ENCODE data around the gene CORO1A.

CORO1A gene

GRCh38 chr16:30184096-30184890 is 891 bp downstream of the CORO1A start:
- no peak for TF ChIP-seq EZH2phosphoT487 (IDR thresholded peaks at IDR 0.05; ENCODE audit: low read depth)
- no peak for TF ChIP-seq CTCF (IDR thresholded peaks at IDR 0.05; ENCODE audit: low read depth, low read length)
- Histone ChIP-seq H3K4me3 (ENCODE audit: low read length) (peak overlapping the region; percentile 94), H3K79me2 (ENCODE audit: low read length) (peaks cover 57% of the 10 kb centered on the region), H3K9ac (ENCODE audit: low read length) (peak overlapping the region; percentile 100), H3K9me3 (ENCODE audit: insufficient read depth, low read length) (no peaks in the 10 kb centered on the region), H3K27ac (ENCODE audit: low read length) (peak overlapping the region; percentile 96), H3K27me3 (ENCODE audit: low read depth, low read length) (no peaks in the 10 kb centered on the region), H4K20me1 (ENCODE audit: insufficient read depth, low read length) (peaks cover 5% of the 10 kb centered on the region), H2AFZ (ENCODE audit: low read depth, low read length) (no peak overlapping the region), H3K4me1 (ENCODE audit: low read length) (peaks cover 46% of the 10 kb centered on the region), H3K36me3 (replicated peaks; ENCODE audit: low read depth, low read length) (peaks cover 41% of the 10 kb centered on the region), H3K4me2 (ENCODE audit: low read length) (peak overlapping the region; percentile 100)

GRCh38 chr16:30184891-30185682 is 1.7 kb downstream of the CORO1A start:
- TF ChIP-seq EZH2phosphoT487 (IDR thresholded peaks at IDR 0.05; ENCODE audit: low read depth) (no peak), CTCF (IDR thresholded peaks at IDR 0.05; ENCODE audit: low read depth, low read length) (no peak)
- H3K4me2 ChIP-seq (ENCODE audit: low read length), result peak overlapping the region; percentile 100
- peak overlapping the region; percentile 100 for H3K9ac ChIP-seq (ENCODE audit: low read length)
- peaks cover 5% of the 10 kb centered on the region for H4K20me1 ChIP-seq (ENCODE audit: insufficient read depth, low read length)
- H3K9me3 ChIP-seq (ENCODE audit: insufficient read depth, low read length), result no peaks in the 10 kb centered on the region
- H3K27me3 ChIP-seq (ENCODE audit: low read depth, low read length), result no peaks in the 10 kb centered on the region
- peak overlapping the region; percentile 94 for H3K4me3 ChIP-seq (ENCODE audit: low read length)
- no peak overlapping the region for H2AFZ ChIP-seq (ENCODE audit: low read depth, low read length)
- peaks cover 46% of the 10 kb centered on the region for H3K4me1 ChIP-seq (ENCODE audit: low read length)
- peaks cover 41% of the 10 kb centered on the region for H3K36me3 ChIP-seq (replicated peaks; ENCODE audit: low read depth, low read length)
- peak overlapping the region; percentile 96 for H3K27ac ChIP-seq (ENCODE audit: low read length)
- H3K79me2 ChIP-seq (ENCODE audit: low read length), result peaks cover 57% of the 10 kb centered on the region

GRCh38 chr16:30185683-30186421 is 2.5 kb downstream of the CORO1A start:
- H3K36me3 ChIP-seq (replicated peaks; ENCODE audit: low read depth, low read length), result peaks cover 41% of the 10 kb centered on the region
- peak overlapping the region; percentile 94 for H3K4me3 ChIP-seq (ENCODE audit: low read length)
- peak overlapping the region; percentile 96 for H3K27ac ChIP-seq (ENCODE audit: low read length)
- TF ChIP-seq CTCF (IDR thresholded peaks at IDR 0.05; ENCODE audit: low read depth, low read length), result no peak
- no peak for TF ChIP-seq EZH2phosphoT487 (IDR thresholded peaks at IDR 0.05; ENCODE audit: low read depth)
- H2AFZ ChIP-seq (ENCODE audit: low read depth, low read length), result no peak overlapping the region
- peaks cover 57% of the 10 kb centered on the region for H3K79me2 ChIP-seq (ENCODE audit: low read length)
- peaks cover 46% of the 10 kb centered on the region for H3K4me1 ChIP-seq (ENCODE audit: low read length)
- peak overlapping the region; percentile 100 for H3K4me2 ChIP-seq (ENCODE audit: low read length)
- peak overlapping the region; percentile 100 for H3K9ac ChIP-seq (ENCODE audit: low read length)
- H3K9me3 ChIP-seq (ENCODE audit: insufficient read depth, low read length), result no peaks in the 10 kb centered on the region
- peaks cover 5% of the 10 kb centered on the region for H4K20me1 ChIP-seq (ENCODE audit: insufficient read depth, low read length)
- no peaks in the 10 kb centered on the region for H3K27me3 ChIP-seq (ENCODE audit: low read depth, low read length)
